Heart right ventricle (tissue), 16 donors: ENCODE data around the gene PRKN. TPM values are rescaled to one million over a fixed set of nuclear protein-coding genes. Genes with fewer than 3 reads are reported as not detected.

Experiments used
- ATAC-seq, 8 donors: fragments of 200-7000 bp; cut with Tn5 transposase; one replicate each; pipeline ENCODE4 v1.9.1; 2020; ENCODE audit warnings: mild to moderate bottlenecking in 8 of 8, moderate library complexity in 8 of 8, moderate number of reproducible peaks in 1 of 8
- DNase-seq, 2 donors: peaks; one replicate each; pipeline ENCODE4 v3.0.0-alpha.2; 2020
- H3K27ac ChIP-seq, 10 donors: fragments of 200-600 bp; sonication (generic) in 2 of 10; one replicate each; pipeline versions ENCODE4 v1.5.0 to v1.8.0; 2020 to 2022; ENCODE audit warnings: mild to moderate bottlenecking in 3 of 10
- H3K27me3 ChIP-seq, 7 donors: fragments of 200-600 bp; one replicate each; pipeline ENCODE4 v1.8.0; 2021 to 2022; ENCODE audit warnings: mild to moderate bottlenecking in 2 of 7
- H3K36me3 ChIP-seq, 9 donors: fragments of 200-600 bp; sonication (generic) in 1 of 9; one replicate each; pipeline versions ENCODE4 v1.5.0 to v1.8.0; 2020 to 2022; ENCODE audit warnings: mild to moderate bottlenecking in 2 of 9
- H3K4me1 ChIP-seq, 9 donors: fragments of 200-600 bp; sonication (generic) in 1 of 9; one replicate each; pipeline versions ENCODE4 v1.5.0 to v1.8.0; 2020 to 2022; ENCODE audit warnings: mild to moderate bottlenecking in 4 of 9
- H3K4me3 ChIP-seq, 10 donors: fragments of 200-600 bp; sonication (generic) in 2 of 10; one replicate each; pipeline versions ENCODE4 v1.5.0 to v1.8.0; 2020 to 2022; ENCODE audit warnings: mild to moderate bottlenecking in 7 of 10, moderate library complexity in 2 of 10
- H3K9me3 ChIP-seq, 11 donors: fragments of 200-600 bp in 10 of 11; sonication (generic) in 2 of 11; one replicate each; pipeline versions ENCODE4 v1.5.0 to v1.8.0; 2013 to 2022; ENCODE audit warnings: mild to moderate bottlenecking in 2 of 11, control low read depth in 1 of 11, moderate library complexity in 1 of 11
- WGBS, 2 donors: extraction: QIAGEN DNeasy Blood & Tissue Kit; methylation state at CpG; one replicate each; pipeline ENCODE4 v1.1.7; 2013; ENCODE audit warnings: inconsistent platforms in 1 of 2; 5-methylcytosine and 5-hydroxymethylcytosine counted together
- intact Hi-C, 10 donors: fragments of 100-400 bp; cut with DNase I; formaldehyde crosslinking; loops; one replicate each; pipeline versions ENCODE4 v1.11.1 to v1.14.2; 2022
- polyA plus RNA-seq, 2 donors: library from polyadenylated mRNA; stranded (reverse); fragments of 200-250 nt; gene quantifications; one replicate each; pipeline ENCODE4 v1.2.3, GENCODE V29; 2013
- total RNA-seq, 10 donors: library from RNA; stranded (reverse); fragmentation: NEBNext Ultra II Directional in 3 of 10; extraction: Animal tissue kit (Norgen Biotek cat#: 25700) in 3 of 10; gene quantifications; one replicate each; pipeline versions ENCODE4 v1.2.1 to v1.2.4, GENCODE V29; 2021 to 2023
- TF ChIP-seq, protein P1 (sequence below), 9 donors: fragments of 200-600 bp; sonication (generic) in 2 of 9; IDR thresholded peaks; one replicate each; pipeline versions ENCODE4 v1.5.0 to v1.8.0; 2021 to 2022; ENCODE audit warnings: antibody characterized with exemption in 9 of 9, mild to moderate bottlenecking in 5 of 9, moderate library complexity in 1 of 9
- donor health status: Arrhythmogenic right ventricular cardiomyopathy.
- donor health status: ischemic (EF 13 %, LVEDD 7.1; RV severe dilation, severe dysfunction).
- donor health status: healthy with polysubstance abuse.
- donor health status: DM: no; HTN: yes; CAD: no.
- donor health status: DM: no; HTN: no; CAD: no.
- donor health status: ischemic (EF 25% LVEDD 6.9; RV normal size, moderate dysfunction).
- donor health status: ischemic (EF 25% LVEDD 5.7; RV mildly dilated, moderate dysfunction).
- donor health status: healthy.
- donor health status: DM: yes; HTN: yes; CAD: no.
- donor health status: Ischemic cardiomyopathy.
- donor health status: ischemic (EF 35%, LVEDD 5.7; RV mildly dilated, moderate dysfunction).
- donor health status: nonischemic (EF 11% LVEDD 7.7; RV severe dilation, severe dysfunction).
- donor health status: DM: yes; HTN: yes; CAD: no.
- donor health status: PGD.
- donor health status: ischemic (EF 29% LVEDD 5.4; RV normal size, mild dysfunction).
- donor health status: nonischemic (EF 23%, LVEDD 6.1; RV moderate dilation, normal function).

The PRKN gene
- total and polyA plus RNA-seq, 12 donors: 2.3 to 27.7 (median 26.3) TPM

DNA sequence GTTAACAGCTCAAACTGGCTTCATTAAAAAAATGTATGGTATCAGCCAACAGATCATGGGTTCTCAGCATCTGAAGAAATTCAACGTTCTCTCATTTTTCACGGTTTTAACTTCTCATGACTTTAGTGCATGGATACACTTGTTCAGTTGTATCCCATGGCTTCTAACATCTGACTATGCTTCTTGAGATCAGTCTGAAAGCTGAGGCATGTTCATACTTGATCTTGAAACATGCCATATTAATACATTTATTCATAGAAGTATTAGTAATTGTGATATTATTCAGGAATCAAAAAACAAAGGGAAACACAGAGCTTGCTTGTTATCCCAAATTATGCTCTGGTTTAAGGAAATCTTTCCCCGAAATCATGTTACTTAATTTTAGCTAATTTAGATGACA is 649.4 kb downstream of the PRKN start:
- H3K36me3 ChIP-seq: no peaks in the 10 kb centered on the region
- H3K4me1 ChIP-seq: peaks cover 0 to 11% (median 0%) of the 10 kb centered on the region in 9 donors

DNA sequence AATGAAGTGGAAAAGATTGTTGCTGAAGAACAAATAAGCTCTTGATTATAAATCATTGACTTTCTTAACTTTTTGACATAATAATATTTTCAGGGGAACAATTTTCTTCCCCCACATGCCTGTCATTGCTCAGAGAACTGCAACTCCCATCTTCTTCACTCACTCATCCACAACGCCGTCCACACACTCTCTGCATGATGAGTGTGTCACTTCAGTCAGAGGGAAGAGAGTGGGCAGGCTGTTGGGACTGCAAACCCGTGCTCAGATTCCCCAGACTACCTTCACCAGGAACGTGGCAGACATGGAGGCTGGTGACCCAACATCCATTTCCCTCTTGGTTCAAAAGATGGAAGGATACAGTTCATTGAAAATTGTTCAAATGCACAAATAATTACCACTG is 650.8 kb downstream of the PRKN start:
- DNase-seq (no peak), ATAC-seq (no peak)
- 83 to 84% methylated on average over 4 of the region's 4 CpGs for WGBS, 2 donors
- Histone ChIP-seq H3K36me3 (no peaks in the 10 kb centered on the region), H3K4me3 (no peak overlapping the region), H3K9me3 (peaks cover 0 to 16% (median 0%) of the 10 kb centered on the region in 11 donors), H3K27ac (no peak overlapping the region), H3K27me3 (no peaks in the 10 kb centered on the region), H3K4me1 (peaks cover 0 to 11% (median 0%) of the 10 kb centered on the region in 9 donors)
- TF ChIP-seq, protein P1, sequence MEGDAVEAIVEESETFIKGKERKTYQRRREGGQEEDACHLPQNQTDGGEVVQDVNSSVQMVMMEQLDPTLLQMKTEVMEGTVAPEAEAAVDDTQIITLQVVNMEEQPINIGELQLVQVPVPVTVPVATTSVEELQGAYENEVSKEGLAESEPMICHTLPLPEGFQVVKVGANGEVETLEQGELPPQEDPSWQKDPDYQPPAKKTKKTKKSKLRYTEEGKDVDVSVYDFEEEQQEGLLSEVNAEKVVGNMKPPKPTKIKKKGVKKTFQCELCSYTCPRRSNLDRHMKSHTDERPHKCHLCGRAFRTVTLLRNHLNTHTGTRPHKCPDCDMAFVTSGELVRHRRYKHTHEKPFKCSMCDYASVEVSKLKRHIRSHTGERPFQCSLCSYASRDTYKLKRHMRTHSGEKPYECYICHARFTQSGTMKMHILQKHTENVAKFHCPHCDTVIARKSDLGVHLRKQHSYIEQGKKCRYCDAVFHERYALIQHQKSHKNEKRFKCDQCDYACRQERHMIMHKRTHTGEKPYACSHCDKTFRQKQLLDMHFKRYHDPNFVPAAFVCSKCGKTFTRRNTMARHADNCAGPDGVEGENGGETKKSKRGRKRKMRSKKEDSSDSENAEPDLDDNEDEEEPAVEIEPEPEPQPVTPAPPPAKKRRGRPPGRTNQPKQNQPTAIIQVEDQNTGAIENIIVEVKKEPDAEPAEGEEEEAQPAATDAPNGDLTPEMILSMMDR (IDR thresholded peaks at IDR 0.05): no peak
- intact Hi-C loops: no loop called here

More for the DNA sequence above, 649.4 kb downstream of the PRKN start:
- peaks cover 0 to 11% (median 0%) of the 10 kb centered on the region in 11 donors for H3K9me3 ChIP-seq
- no peak for ATAC-seq
- DNase-seq: no peak
- H3K4me3 ChIP-seq: no peak overlapping the region
- no peaks in the 10 kb centered on the region for H3K27me3 ChIP-seq
- 62 to 78% methylated on average over 3 of the region's 3 CpGs for WGBS, 2 donors
- H3K27ac ChIP-seq: no peak overlapping the region
- TF ChIP-seq, protein P1 (IDR thresholded peaks at IDR 0.05): no peak
- intact Hi-C loops: no loop called here

DNA sequence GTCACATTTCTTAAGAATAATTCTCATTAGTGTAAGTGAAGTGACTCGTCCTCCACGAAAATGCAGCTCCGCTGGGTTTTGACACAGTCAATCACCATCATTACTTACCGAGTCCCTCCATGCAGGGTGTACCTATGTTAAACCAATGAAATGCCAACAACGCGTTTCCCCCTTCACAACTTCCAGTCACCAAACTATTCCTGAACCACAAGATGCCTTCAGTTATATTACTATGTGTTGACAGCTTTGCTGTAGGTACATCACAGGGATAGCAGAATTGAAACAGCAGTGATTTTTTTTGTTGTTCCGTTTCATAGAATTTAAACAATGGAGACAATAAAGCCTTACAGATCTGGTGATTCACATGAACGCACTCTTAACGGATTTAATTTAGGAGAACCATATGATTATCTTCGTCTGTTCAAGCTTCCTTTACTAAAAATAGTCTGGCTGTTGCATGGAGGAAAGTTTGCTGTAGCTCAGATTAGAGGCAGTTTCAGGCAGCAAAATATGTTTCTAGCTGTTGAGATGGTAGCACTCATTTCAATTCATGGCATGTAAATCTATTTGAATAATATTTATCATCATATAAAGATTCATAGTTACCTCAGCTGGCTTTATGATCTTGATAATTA is 652.8 kb downstream of the PRKN start:
- WGBS, 2 donors: 59 to 67% methylated on average over 10 of the region's 10 CpGs
- H3K27ac ChIP-seq: no peak overlapping the region
- intact Hi-C loops: no loop called here
- no peak for DNase-seq
- H3K9me3 ChIP-seq: peaks cover 0 to 31% (median 0%) of the 10 kb centered on the region in 11 donors
- H3K36me3 ChIP-seq: no peaks in the 10 kb centered on the region
- ATAC-seq: peak in 2 of 8 donors; percentile 33 to 40
- no peaks in the 10 kb centered on the region for H3K27me3 ChIP-seq
- H3K4me3 ChIP-seq: no peak overlapping the region
- TF ChIP-seq, protein P1 (IDR thresholded peaks at IDR 0.05): no peak
- H3K4me1 ChIP-seq: peaks cover 0 to 11% (median 0%) of the 10 kb centered on the region in 9 donors

DNA sequence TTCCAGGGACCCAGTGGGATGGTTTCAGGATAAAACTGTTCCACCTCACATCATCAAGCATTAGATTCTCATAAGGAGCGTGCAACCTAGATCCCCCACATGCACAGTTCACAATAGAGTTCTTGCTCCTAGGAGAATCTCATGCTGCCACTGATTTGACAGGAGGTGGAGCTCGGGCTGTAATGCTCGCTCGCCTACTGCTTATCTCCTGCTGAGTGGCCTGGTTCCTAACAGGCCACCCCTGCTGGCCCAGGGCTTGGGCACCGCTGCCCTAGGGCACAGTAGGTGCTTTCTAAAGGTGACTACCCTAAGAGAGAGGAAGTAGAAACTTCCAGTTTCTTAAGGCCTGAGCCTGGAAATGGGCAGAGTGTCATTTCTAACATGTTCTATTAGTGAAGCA is 656.9 kb downstream of the PRKN start:
- peaks cover 0 to 54% (median 4%) of the 10 kb centered on the region in 11 donors for H3K9me3 ChIP-seq
- peaks cover 0 to 11% (median 0%) of the 10 kb centered on the region in 9 donors for H3K4me1 ChIP-seq
- no peak overlapping the region for H3K27ac ChIP-seq
- TF ChIP-seq, protein P1 (IDR thresholded peaks at IDR 0.05): no peak
- 44 to 67% methylated on average over 5 of the region's 5 CpGs for WGBS, 2 donors
- no peak overlapping the region for H3K4me3 ChIP-seq
- no peaks in the 10 kb centered on the region for H3K36me3 ChIP-seq
- DNase-seq (peak in 1 of 2 donors; percentile 23), ATAC-seq (peak in 7 of 8 donors; percentile 46 to 81 (median 79))
- no peaks in the 10 kb centered on the region for H3K27me3 ChIP-seq
- intact Hi-C loops: no loop called here
